ENCODE results near the gene DNAAF3.
"Not testable (repeated sequence)": the region's sequence is repeated elsewhere in the genome, so short reads cannot be mapped to it uniquely, and the experiment has no call there.

Gene DNAAF3

DNA sequence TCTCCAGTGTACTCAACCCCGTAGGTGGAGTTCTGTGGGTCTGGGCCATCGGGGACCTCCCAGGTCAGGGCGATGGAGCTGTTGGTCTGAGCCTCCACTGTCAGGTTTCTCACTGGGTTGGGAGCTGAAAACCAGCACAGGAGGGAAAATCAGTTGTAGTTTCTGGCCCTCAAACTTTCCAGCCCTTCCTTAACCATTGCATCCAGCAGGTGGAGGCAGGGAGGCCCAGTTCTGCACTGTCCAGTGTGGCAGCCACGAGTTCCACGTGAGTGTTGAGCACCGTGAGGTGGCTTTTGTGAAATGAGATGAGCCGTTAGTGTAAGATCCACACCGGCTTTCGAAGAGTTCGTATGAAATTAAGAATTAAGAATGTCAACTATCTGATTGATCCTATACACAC, 35.8 kb upstream of the DNAAF3 start:
- TF ChIP-seq CTCF (IDR thresholded peaks at IDR 0.05; ENCODE audit: low read length, missing control alignments), result peak; percentile 29
- not testable (repeated sequence) for DNase-seq (ENCODE audit: low read depth)

GRCh38 chr19:55199620-55200204, 33.3 kb upstream of the DNAAF3 start:
- TF ChIP-seq CTCF (IDR thresholded peaks at IDR 0.05; ENCODE audit: low read length, missing control alignments), result no peak
- no peak overlapping the region for H3K4me3 ChIP-seq (replicated peaks; ENCODE audit: low read depth, low read length)
- no peak for DNase-seq (ENCODE audit: low read depth)

More for the DNA sequence above, 35.8 kb upstream of the DNAAF3 start:
- not testable (repeated sequence) for H3K4me3 ChIP-seq (replicated peaks; ENCODE audit: low read depth, low read length)

- TF ChIP-seq CTCF (IDR thresholded peaks at IDR 0.05; ENCODE audit: low read length, missing control alignments), result no peak
Observed at GRCh38 chr19:55198651-55199050, 32.2 kb upstream of the DNAAF3 start.

DNA sequence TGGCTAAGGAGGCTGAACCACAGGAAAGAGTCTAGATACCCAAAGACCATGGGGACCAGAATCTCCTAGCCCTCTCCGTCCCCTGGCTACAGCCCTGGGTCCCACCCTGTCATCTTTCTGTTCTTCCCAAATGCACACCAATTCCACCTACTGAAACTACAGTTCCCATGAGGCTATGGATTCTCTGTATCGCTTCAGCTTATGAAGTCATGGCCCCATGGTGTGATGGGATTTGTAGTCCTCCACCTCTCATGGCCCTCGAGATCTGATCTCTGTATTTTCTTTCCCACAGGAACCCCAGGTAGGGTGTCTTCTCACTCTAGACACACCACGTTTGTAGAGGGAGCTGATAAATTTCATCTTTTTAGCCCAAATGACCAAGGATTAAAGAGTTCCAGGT, 31.1 kb upstream of the DNAAF3 start:
- DNase-seq (ENCODE audit: low read depth), result no peak
- TF ChIP-seq CTCF (IDR thresholded peaks at IDR 0.05; ENCODE audit: low read length, missing control alignments), result no peak
- no peak overlapping the region for H3K4me3 ChIP-seq (replicated peaks; ENCODE audit: low read depth, low read length)

More at GRCh38 chr19:55198651-55199050, 32.2 kb upstream of the DNAAF3 start:
- DNase-seq (ENCODE audit: low read depth), result no peak
- no peak overlapping the region for H3K4me3 ChIP-seq (replicated peaks; ENCODE audit: low read depth, low read length)

- no peak overlapping the region for H3K4me3 ChIP-seq (replicated peaks; ENCODE audit: low read depth, low read length)
- no peak for TF ChIP-seq CTCF (IDR thresholded peaks at IDR 0.05; ENCODE audit: low read length, missing control alignments)
- DNase-seq (ENCODE audit: low read depth), result no peak
Observed at GRCh38 chr19:55196803-55197202, 30.4 kb upstream of the DNAAF3 start.

DNA sequence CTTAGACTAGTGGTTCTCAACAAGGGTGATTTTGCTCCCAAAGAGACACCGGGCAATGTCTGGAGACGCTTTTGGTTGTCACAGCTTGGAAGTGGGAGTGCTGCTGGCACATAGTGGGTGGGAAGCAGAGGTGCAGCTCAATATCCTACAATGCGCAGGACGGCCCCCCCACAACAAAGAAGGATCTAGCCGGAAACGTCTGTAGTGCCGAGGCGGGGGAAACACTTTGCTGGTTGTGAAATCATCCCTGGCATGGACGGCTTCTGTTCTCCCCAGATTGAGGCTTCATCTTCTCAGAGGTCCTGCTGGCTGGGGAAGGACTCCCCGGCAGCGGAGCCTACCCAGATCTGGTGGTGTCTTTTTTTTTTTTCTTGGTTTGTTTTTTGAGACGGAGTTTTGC, 27.1 kb upstream of the DNAAF3 start:
- no peak for TF ChIP-seq CTCF (IDR thresholded peaks at IDR 0.05; ENCODE audit: low read length, missing control alignments)
- no peak overlapping the region for H3K4me3 ChIP-seq (replicated peaks; ENCODE audit: low read depth, low read length)
- no peak for DNase-seq (ENCODE audit: low read depth)

DNA sequence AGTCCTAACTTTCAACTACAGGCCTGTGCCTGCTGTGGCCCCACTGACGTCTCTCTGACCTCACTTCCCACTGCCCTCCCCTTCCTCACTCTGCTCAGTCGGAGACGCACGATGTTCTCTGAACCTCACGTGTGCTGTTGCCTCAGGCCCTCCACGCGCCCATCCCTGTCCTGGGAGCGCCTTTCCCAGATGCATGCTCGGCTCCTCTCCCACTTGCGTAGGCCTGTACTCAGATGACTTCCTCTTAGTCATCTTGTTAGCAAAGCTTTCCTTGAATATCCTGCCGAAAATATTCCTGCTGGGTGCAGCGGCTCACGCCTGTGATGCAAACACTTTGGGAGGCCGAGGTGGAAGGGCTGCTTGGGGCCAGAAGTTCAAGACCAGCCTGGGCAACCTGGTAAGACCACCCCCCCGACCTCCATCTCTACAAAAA, 23.0 kb upstream of the DNAAF3 start:
- DNase-seq (ENCODE audit: low read depth), result peak; percentile 99
- no peak for TF ChIP-seq CTCF (IDR thresholded peaks at IDR 0.05; ENCODE audit: low read length, missing control alignments)
- no peak overlapping the region for H3K4me3 ChIP-seq (replicated peaks; ENCODE audit: low read depth, low read length)

Measured in fibroblast of pulmonary artery (primary cell).